ENCODE data around the gene MACROD2. TPM values are rescaled to one million over a fixed set of nuclear protein-coding genes. Genes with fewer than 3 reads are reported as not detected.

Gene MACROD2
- total RNA-seq, 1 experiment from 2014 or later: 1.6 TPM

- H2BK5ac ChIP-seq (ENCODE audit: insufficient read length, low read length): no peak overlapping the region
- peaks cover 33 to 35% of the 10 kb centered on the region in 2 experiments for H3K4me1 Mint-ChIP-seq
- H4K5ac ChIP-seq (ENCODE audit: insufficient read length, low read depth, low read length): no peak overlapping the region
Measured at GRCh38 chr20:15224199-15224598, 1228.9 kb downstream of the MACROD2 start.

More at GRCh38 chr20:15224199-15224598, 1228.9 kb downstream of the MACROD2 start:
- Histone ChIP-seq H3K56ac (ENCODE audit: insufficient read length, low read depth, low read length) (no peak overlapping the region), H3K14ac (ENCODE audit: insufficient read depth, low read length) (no peak overlapping the region), H3K18ac (ENCODE audit: insufficient read length, low read depth, low read length) (no peak overlapping the region), H2BK20ac (ENCODE audit: low read depth, low read length, poor library complexity, severe bottlenecking) (no peak overlapping the region), H3K79me1 (ENCODE audit: insufficient read depth, low read depth, low read length, poor library complexity, severe bottlenecking) (no peaks in the 10 kb centered on the region), H3T11ph (ENCODE audit: low read length) (no peak overlapping the region), H3K27me3 (ENCODE audit: insufficient read depth, low read length) (no peaks in the 10 kb centered on the region), H2BK15ac (ENCODE audit: low read depth, low read length) (no peak overlapping the region), H2BK12ac (ENCODE audit: insufficient read length, low read depth, low read length) (no peak overlapping the region), H3K23me2 (ENCODE audit: insufficient read length, low read depth, low read length, poor library complexity, severe bottlenecking) (no peaks in the 10 kb centered on the region), H3K9ac (ENCODE audit: extremely low read depth, insufficient read length, low read length) (no peak overlapping the region), H3K4ac (ENCODE audit: low read depth, low read length) (no peak overlapping the region), H3K27ac (ENCODE audit: insufficient read length, low read depth, low read length) (no peak overlapping the region), H3K9me3 (ENCODE audit: control insufficient read depth, low read depth, low read length) (no peaks in the 10 kb centered on the region), H2AFZ (ENCODE audit: low read length) (no peak overlapping the region), H4K91ac (ENCODE audit: insufficient read length, low read depth, low read length) (no peak overlapping the region), H4K8ac (replicated peaks; ENCODE audit: insufficient read length, low read depth, low read length) (no peak overlapping the region), H2AK5ac (ENCODE audit: insufficient read length, low read length) (no peak overlapping the region), H4K20me1 (ENCODE audit: control insufficient read depth, insufficient read depth, insufficient read length) (no peaks in the 10 kb centered on the region), H3K79me2 (ENCODE audit: insufficient read depth, low read length) (no peaks in the 10 kb centered on the region), H2BK120ac (ENCODE audit: low read depth, low read length, poor library complexity, severe bottlenecking) (no peak overlapping the region), H3K23ac (ENCODE audit: insufficient read length, low read depth, low read length) (no peak overlapping the region), H3K4me2 (ENCODE audit: insufficient read depth, insufficient read length, low read length) (no peak overlapping the region), H3K4me1 (ENCODE audit: insufficient read depth, low read length) (peaks cover 10% of the 10 kb centered on the region; the same call in 1 of the 2 replicates)
- TF ChIP-seq CTCF (conservative IDR thresholded peaks at IDR 0.05): no peak
- Mint-ChIP-seq H3K36me3 (ENCODE audit: insufficient read depth in 1 of 3, low read depth in 3 of 3) (peaks cover 0 to under 1% (median 0%) of the 10 kb centered on the region in 3 experiments; a peak in 1 of 7 replicates), H3K4me3 (no peak overlapping the region), H3K9me3 (no peaks in the 10 kb centered on the region), H3K27me3 (ENCODE audit: low read depth) (no peaks in the 10 kb centered on the region), H3K27ac (no peak overlapping the region)
- no peak for DNase-seq
- WGBS (ENCODE audit: extremely low coverage, insufficient read length, low lambda C conversion rate): no CpG with 5 or more reads among the region's 2 CpGs

Measured in H9 (cell line).